ENCODE measurements around the gene POFUT2.

The POFUT2 gene

DNA sequence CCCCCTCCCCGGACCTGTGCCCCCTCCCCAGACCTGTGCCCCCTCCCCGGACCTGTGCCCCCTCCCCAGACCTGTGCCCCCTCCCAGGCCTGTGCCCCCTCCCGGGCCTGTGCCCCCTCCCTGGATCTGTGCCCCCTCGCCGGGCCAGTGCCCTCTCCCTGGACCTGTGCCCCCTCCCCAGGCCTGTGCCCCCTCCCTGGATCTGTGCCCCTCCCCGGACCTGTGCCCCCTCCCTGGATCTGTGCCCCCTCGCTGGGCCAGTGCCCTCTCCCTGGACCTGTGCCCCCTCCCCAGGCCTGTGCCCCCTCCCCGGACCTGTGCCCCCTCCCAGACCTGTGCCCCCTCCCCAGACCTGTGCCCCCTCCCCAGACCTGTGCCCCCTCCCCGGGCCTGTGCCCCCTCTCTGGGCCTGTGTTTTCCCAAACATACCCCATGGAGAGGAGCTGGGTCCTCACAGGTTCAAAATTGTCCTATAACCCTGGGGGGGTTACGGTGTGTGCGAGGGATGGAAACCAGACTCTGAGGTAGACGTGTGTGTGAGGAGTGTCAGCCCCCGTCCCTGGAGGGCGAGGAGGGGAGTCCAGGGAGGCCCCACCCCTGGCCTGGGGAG is 47.6 kb upstream of the POFUT2 start:
- no peak overlapping the region for H3K4me3 ChIP-seq (replicated peaks; ENCODE audit: insufficient read depth, low read length)
- TF ChIP-seq GABPA (IDR thresholded peaks at IDR 0.05; ENCODE audit: low read depth) (no peak), POLR2AphosphoS5 (IDR thresholded peaks at IDR 0.05; ENCODE audit: low read depth) (no peak)
- no peak for DNase-seq (ENCODE audit: low read depth in 1 of 2, low spot score in 1 of 2)
- H3K27me3 ChIP-seq (ENCODE audit: insufficient read depth, poor library complexity, severe bottlenecking), result peaks cover 2% of the 10 kb centered on the region
- no peak overlapping the region for H3K27ac ChIP-seq (replicated peaks)

- Histone ChIP-seq H3K4me3 (replicated peaks; ENCODE audit: insufficient read depth, low read length) (no peak overlapping the region), H3K27ac (replicated peaks) (no peak overlapping the region), H3K27me3 (ENCODE audit: insufficient read depth, poor library complexity, severe bottlenecking) (peaks cover 2% of the 10 kb centered on the region)
- TF ChIP-seq CTCF (IDR thresholded peaks at IDR 0.05; ENCODE audit: insufficient read depth, low read length), result no peak
- TF ChIP-seq, protein P1, sequence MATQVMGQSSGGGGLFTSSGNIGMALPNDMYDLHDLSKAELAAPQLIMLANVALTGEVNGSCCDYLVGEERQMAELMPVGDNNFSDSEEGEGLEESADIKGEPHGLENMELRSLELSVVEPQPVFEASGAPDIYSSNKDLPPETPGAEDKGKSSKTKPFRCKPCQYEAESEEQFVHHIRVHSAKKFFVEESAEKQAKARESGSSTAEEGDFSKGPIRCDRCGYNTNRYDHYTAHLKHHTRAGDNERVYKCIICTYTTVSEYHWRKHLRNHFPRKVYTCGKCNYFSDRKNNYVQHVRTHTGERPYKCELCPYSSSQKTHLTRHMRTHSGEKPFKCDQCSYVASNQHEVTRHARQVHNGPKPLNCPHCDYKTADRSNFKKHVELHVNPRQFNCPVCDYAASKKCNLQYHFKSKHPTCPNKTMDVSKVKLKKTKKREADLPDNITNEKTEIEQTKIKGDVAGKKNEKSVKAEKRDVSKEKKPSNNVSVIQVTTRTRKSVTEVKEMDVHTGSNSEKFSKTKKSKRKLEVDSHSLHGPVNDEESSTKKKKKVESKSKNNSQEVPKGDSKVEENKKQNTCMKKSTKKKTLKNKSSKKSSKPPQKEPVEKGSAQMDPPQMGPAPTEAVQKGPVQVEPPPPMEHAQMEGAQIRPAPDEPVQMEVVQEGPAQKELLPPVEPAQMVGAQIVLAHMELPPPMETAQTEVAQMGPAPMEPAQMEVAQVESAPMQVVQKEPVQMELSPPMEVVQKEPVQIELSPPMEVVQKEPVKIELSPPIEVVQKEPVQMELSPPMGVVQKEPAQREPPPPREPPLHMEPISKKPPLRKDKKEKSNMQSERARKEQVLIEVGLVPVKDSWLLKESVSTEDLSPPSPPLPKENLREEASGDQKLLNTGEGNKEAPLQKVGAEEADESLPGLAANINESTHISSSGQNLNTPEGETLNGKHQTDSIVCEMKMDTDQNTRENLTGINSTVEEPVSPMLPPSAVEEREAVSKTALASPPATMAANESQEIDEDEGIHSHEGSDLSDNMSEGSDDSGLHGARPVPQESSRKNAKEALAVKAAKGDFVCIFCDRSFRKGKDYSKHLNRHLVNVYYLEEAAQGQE (IDR thresholded peaks at IDR 0.05; ENCODE audit: insufficient replicate concordance, low read depth), result no peak
- TF ChIP-seq POLR2AphosphoS5 (IDR thresholded peaks at IDR 0.05; ENCODE audit: low read depth), result no peak
- TF ChIP-seq GABPA (IDR thresholded peaks at IDR 0.05; ENCODE audit: low read depth), result no peak
- no peak for TF ChIP-seq SPI1 (IDR thresholded peaks at IDR 0.05; ENCODE audit: borderline replicate concordance, low read depth)
- DNase-seq (ENCODE audit: low read depth in 1 of 2, low spot score in 1 of 2), result no peak
Observed at GRCh38 chr21:45334591-45335081, 46.9 kb upstream of the POFUT2 start.

- Histone ChIP-seq H3K27ac (replicated peaks) (no peak overlapping the region), H3K4me3 (replicated peaks; ENCODE audit: insufficient read depth, low read length) (no peak overlapping the region), H3K27me3 (ENCODE audit: insufficient read depth, poor library complexity, severe bottlenecking) (peaks cover 2% of the 10 kb centered on the region)
- no peak for TF ChIP-seq POLR2AphosphoS5 (IDR thresholded peaks at IDR 0.05; ENCODE audit: low read depth)
- no peak for TF ChIP-seq SPI1 (IDR thresholded peaks at IDR 0.05; ENCODE audit: borderline replicate concordance, low read depth)
- TF ChIP-seq, protein P1 (IDR thresholded peaks at IDR 0.05; ENCODE audit: insufficient replicate concordance, low read depth), result no peak
- no peak for TF ChIP-seq CTCF (IDR thresholded peaks at IDR 0.05; ENCODE audit: insufficient read depth, low read length)
- TF ChIP-seq GABPA (IDR thresholded peaks at IDR 0.05; ENCODE audit: low read depth), result no peak
- DNase-seq (ENCODE audit: low read depth in 1 of 2, low spot score in 1 of 2), result no peak
Observed at GRCh38 chr21:45334134-45334533, 46.4 kb upstream of the POFUT2 start.

GRCh38 chr21:45333583-45334121 is 46.0 kb upstream of the POFUT2 start:
- no peak for TF ChIP-seq SPI1 (IDR thresholded peaks at IDR 0.05; ENCODE audit: borderline replicate concordance, low read depth)
- no peak for DNase-seq (ENCODE audit: low read depth in 1 of 2, low spot score in 1 of 2)
- Histone ChIP-seq H3K27me3 (ENCODE audit: insufficient read depth, poor library complexity, severe bottlenecking) (peaks cover 2% of the 10 kb centered on the region), H3K27ac (replicated peaks) (no peak overlapping the region), H3K4me3 (replicated peaks; ENCODE audit: insufficient read depth, low read length) (no peak overlapping the region)
